PC-9 (cell line): ENCODE data around the gene TSPAN18.

Source experiments
- CTCF ChIP-seq: fragments of 200-600 bp; sonication (generic); conservative IDR thresholded peaks from 2 replicates; pipeline ENCODE4 v1.6.1; 2017; ENCODE audit warnings: mixed run types, antibody characterized with exemption, mild to moderate bottlenecking, moderate library complexity
- EZH2 ChIP-seq: fragments of 200-600 bp; sonication (generic); IDR thresholded peaks from 2 replicates; pipeline ENCODE4 v1.8.0; 2017; ENCODE audit warnings: antibody characterized with exemption, low read depth

GRCh38 chr11:44972746-44973435, 246.1 kb downstream of the TSPAN18 start:
- no peak for TF ChIP-seq CTCF
- TF ChIP-seq EZH2 = no peak
